ENCODE results near the gene MTG1.
"Not testable (repeated sequence)": the region's sequence is repeated elsewhere in the genome, so short reads cannot be mapped to it uniquely, and the experiment has no call there.

Gene MTG1

GRCh38 chr10:133454204-133454893 lies 60.4 kb downstream of the MTG1 start:
- no peak for DNase-seq

DNA sequence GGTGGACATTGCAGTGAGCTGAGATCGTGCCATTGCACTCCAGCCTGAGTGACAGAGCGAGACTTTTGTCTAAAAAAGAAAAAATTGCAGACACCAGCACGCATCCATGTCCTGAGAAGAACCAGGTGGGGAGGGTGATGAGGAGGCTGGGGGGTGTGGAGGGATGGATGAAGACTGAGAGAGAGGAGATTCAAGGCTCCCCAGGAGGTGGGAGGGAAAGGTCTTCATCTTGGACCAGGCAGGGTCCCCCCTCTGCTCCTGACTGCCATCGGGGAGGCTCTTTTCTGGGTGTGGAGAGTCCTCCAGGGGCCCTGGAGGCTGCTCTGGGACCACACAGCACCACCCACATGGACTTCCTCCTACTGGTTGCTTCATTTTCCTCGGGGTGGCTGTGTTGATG lies 61.2 kb downstream of the MTG1 start:
- DNase-seq = no peak

DNA sequence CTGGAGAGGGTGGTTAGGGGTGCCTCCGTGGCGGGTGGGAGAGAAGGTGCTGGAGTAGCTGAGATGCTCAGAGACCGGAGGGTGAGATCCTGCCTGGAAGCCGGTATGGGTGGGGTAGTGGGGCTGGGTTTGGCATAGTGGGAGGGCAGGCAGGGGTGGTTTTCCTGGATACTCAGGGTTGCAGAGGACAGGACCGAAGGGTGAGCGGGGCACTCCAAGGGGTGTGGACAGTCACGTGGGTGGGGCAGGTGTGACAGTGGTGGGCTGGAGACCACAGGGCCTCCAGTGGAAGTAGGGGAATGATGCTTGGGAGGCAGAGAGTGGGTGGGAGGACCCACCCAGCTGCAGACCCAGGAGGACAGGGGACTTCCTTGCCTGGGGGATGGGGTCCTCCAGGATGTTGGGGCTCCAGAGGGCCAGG lies 61.7 kb downstream of the MTG1 start:
- DNase-seq = no peak

DNA sequence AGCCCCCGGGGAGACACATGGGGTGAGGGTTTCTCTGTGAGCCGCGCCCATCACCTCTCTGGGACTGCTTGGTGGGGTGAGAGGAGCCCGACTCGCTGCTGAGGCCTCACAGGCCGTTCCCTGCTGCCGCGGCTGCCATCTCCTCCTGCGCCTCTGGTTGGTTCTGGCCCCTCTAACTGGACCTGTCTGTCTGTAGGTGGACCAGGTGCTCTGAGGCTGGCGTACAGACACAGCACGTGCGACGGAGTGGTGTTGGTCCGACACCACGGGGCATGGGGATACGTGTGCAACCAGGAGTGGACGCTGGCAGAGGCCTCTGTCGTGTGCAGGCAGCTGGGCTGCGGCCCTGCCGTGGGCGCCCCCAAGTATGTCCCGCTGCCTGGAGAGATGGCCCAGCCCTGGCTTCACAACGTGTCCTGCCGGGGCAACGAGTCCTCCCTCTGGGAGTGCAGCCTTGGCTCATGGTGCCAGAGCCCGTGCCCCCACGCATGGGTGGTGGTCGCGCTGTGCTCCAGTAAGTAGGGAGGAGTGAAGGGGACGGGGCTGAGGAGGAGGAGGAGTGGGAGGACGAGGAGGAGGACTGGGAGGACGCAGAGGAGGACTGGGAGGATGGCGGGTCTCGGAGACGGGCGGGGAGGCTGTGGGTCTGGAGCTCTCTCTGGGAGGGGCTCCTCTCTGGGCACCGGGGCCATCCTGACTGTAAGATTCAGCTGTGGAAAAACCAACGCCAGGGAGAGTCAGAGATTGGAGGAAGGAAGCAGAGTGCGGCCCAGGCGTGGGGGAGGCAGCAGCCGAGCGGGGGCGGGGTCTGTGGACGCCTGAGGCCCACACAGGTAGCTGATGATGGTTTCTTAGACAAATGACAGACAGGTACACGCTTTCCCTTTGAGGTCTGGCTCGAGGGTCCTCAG lies 62.3 kb downstream of the MTG1 start:
- no peak for DNase-seq

GRCh38 chr10:133457100-133457841 lies 63.3 kb downstream of the MTG1 start:
- DNase-seq = no peak

GRCh38 chr10:133458021-133458709 lies 64.2 kb downstream of the MTG1 start:
- no peak for DNase-seq

DNA sequence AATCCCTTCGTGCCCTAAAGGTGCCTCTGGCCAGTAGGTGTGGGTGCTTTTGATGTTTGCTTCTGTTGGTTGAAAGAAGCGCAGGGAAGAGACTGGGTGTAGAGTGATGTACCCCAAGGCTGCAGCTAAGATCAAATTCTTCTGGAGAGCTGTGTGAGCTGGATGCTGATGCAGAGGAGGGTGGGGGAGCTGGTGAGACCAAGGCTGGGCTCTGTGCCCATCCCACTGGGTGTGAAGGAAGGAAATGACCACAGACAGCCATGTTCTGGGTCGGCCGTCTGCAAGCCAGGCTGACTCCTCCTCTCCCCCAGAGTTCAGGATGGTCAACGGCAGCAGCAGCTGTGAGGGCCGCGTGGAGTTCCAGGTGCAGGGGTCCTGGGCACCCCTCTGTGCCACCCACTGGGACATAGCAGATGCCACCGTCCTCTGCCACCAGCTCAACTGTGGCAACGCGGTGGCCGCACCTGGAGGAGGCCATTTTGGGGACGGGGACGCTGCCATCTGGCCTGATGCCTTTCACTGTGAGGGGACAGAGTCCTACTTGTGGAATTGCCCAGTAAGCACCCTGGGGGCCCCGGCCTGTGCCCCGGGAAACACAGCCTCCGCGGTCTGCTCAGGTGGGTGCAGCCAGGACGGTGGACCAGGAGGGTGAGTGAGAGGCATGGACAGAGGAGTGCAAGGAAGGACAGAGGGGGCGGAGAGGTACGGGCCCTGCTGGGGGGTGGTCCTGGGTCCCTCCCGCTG lies 64.9 kb downstream of the MTG1 start:
- DNase-seq = no peak

DNA sequence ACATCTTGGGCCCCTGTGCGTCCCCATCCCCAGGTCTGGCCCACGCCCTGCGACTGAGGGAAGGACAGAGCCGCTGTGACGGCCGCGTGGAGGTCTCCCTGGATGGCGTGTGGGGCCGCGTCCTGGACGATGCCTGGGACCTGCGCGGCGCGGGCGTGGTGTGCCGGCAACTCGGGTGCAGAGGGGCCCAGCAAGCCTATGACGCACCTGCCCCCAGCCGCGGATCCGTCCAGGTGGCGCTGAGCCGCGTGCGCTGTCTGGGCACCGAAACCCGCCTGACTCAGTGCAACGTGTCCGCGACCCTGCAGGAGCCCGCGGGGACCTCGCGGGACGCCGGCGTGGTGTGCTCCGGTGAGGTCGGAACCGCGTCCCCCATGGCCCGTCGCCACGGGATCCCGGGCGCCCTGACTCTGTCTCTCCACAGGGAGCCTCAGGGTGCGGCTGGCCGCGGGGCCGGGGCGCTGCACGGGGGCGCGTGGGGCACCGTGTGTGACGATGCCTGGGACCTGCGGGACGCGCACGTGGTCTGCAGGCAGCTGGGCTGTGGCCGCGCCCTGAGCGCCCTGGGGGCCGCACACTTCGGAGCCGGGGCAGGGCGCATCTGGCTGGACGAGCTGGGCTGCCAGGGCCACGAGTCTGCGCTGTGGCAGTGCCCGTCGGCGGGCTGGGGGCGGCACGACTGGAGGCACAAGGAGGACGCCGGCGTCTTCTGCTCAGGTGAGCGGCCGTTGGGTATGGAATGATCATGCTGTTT lies 65.7 kb downstream of the MTG1 start:
- DNase-seq = no peak

GRCh38 chr10:133460208-133460769 lies 66.3 kb downstream of the MTG1 start:
- DNase-seq = no peak

DNA sequence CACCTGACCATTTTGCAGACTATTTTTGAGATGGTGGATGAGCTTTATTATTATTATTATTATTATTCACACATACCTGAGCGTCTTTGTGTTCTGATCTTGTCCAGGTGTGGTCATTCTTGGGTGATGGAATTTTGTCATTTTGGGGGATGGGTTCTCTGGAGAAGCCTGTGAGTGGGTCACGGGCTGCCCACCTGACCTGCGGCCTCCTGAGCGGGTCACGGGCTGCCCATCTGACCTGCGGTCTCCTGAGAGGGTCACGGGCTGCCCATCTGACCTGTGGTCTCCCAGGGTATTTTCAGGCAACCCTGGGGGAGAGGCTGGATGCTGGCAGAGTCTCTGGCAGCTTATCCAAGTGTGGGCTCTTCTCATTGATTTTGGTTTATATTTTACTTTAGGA lies 67.1 kb downstream of the MTG1 start:
- no peak for DNase-seq

- DNase-seq = no peak
These were observed 67.9 kb downstream of the MTG1 start for GRCh38 chr10:133461841-133462240.

GRCh38 chr10:133462512-133463305 lies 68.8 kb downstream of the MTG1 start:
- DNase-seq = no peak

DNA sequence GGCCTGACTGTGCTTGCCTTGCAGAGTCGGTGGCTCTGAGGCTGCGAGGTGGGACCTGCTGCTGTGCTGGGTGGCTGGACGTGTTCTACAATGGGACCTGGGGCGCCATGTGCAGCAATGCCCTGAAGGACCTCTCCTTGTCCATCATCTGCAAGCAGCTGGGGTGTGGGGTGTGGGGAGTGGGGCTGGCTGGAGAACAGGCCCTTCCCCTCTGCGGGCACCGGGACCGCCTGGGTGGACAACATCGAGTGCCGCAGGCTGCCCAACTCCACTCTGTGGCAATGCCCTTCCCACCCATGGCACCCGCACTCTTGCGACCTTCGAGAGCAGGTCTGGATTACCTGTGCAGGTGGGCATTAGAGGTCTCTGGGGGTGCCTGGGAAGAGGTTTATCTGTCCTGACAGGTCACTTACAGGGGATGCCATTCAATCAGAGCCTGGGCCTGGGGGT lies 70.7 kb downstream of the MTG1 start:
- no peak for DNase-seq

GRCh38 chr10:133465191-133465949 lies 71.4 kb downstream of the MTG1 start:
- no peak for DNase-seq

GRCh38 chr10:133465950-133466474 lies 72.1 kb downstream of the MTG1 start:
- DNase-seq = no peak

- no peak for DNase-seq
These were observed 72.8 kb downstream of the MTG1 start for GRCh38 chr10:133466683-133467275.

DNA sequence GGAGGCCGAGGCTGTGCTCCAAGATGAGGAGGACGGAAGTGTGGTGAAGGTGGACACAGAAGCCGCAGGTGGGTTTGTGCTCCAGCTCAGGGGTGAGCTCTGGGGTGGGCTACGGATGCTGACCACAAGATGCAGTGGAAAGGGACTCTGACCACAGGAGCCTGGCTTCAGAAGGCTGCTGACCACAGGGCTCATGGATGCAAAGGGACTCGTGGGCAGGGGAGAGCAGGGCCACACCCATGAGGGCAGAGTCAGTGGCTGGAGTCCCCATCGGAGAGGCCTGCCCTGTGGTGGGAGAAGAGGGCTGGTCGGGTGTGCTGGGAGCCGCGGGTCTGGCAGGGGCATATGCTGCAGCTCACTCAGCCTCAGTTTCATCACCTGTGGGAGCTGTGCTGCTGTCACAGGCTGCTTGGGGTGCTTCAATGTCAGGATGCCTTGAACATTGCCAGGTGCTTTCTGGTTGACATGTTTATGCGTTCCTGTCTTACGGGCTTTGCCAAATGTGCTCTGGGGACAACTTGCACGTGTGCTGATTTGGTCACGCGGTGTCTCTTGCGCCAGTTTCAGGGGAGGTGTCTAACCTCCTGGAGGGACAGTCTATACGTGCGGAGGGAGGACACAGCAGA lies 73.4 kb downstream of the MTG1 start:
- DNase-seq = no peak

- not testable (repeated sequence) for DNase-seq
These were observed 75.2 kb downstream of the MTG1 start for GRCh38 chr10:133469205-133469604.
